ENCODE results near the gene DCX.

DCX gene

DNA sequence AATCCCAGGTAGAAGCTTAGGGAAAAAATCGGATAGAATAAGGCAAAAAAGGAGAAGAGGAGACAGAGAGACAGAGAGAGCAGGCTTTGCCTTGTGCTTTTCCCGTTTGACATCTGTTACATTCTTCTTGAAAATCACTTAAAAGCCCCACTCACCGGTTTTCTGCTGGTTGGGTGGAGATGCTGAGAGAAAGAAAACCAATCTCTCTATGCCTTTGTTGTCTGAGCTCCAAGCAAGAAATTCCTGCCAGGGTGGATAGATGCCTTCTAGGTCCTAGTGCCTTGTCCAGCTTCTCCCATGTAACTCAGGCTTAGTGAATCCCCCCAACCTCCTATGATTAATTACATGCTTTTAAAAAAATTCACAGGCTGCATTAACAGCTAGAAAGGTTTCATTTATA lies at the start of gene DCX:
Gene DCX, minus strand, starts transcription at position 210 of the 400 bp plus-strand sequence. CDS start 1,794 bp downstream, outside the sequence.
- TF ChIP-seq, protein P1, sequence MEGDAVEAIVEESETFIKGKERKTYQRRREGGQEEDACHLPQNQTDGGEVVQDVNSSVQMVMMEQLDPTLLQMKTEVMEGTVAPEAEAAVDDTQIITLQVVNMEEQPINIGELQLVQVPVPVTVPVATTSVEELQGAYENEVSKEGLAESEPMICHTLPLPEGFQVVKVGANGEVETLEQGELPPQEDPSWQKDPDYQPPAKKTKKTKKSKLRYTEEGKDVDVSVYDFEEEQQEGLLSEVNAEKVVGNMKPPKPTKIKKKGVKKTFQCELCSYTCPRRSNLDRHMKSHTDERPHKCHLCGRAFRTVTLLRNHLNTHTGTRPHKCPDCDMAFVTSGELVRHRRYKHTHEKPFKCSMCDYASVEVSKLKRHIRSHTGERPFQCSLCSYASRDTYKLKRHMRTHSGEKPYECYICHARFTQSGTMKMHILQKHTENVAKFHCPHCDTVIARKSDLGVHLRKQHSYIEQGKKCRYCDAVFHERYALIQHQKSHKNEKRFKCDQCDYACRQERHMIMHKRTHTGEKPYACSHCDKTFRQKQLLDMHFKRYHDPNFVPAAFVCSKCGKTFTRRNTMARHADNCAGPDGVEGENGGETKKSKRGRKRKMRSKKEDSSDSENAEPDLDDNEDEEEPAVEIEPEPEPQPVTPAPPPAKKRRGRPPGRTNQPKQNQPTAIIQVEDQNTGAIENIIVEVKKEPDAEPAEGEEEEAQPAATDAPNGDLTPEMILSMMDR (IDR thresholded peaks at IDR 0.05; ENCODE audit: low read depth, low read length) = no peak
- no peak within 1 kb of the TSS for H3K4me3 ChIP-seq (ENCODE audit: low read depth, low read length)

DNA sequence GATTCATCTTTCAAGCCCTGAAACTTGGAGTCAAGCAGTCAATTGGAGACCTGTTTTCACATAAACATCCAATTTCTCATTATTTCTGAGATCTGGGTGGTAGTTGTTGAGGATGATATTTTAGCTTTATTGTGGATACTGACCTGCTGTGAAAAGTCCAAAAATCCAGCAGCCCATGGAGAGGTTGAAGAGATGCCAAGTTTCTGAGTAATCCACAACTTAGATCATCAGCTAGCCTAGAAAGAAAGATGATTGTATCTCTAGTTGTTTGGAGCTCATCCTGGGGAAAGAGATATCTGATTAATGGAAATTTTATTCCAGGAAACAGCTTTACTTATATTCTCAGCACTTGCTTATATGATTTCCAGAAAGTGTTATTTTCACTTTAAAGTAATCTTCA lies 48.6 kb upstream of the DCX start:
- no peak overlapping the region for H3K4me3 ChIP-seq (ENCODE audit: low read depth, low read length)
- TF ChIP-seq, protein P1 (IDR thresholded peaks at IDR 0.05; ENCODE audit: low read depth, low read length) = no peak

DNA sequence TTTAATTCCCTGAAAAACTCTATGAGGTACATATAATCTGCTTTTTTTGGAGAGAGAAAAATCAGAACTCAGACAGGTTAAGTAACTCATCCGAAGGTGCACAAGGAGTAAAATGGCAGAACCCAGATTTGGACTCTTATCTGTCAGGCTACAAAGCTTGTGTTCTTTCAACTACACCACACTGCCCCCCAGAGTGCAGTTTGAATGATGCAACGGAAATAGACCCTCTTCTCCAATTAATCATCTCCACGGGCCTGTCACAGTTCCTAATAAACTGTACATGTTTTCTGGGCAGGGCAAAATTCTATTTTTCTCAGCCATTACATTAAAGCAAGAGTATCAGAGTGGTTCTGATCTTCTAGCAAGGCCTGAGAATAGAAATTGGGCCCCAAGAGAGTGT lies 35.3 kb upstream of the DCX start:
- TF ChIP-seq, protein P1 (IDR thresholded peaks at IDR 0.05; ENCODE audit: low read depth, low read length) = no peak

DNA sequence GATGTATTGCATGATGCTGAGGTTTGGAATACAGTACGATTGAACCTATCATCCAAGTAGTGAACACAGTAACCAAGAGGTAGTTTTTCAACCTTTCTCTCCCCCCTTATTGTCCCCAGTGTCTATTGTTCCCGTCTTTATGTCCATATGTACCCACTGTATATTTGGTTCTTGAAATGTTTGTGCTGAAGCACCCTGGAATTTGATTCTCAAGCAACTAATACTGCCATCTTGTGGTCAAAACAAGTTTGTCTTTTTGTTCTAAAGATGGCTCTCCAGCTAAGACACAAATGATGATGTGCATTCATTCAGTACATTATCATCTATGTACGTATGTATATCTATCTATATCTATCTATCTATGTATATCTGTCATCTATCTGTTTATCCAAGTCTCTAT lies 33.5 kb upstream of the DCX start:
- TF ChIP-seq, protein P1 (IDR thresholded peaks at IDR 0.05; ENCODE audit: low read depth, low read length) = peak; percentile 5; the same call in 1 of the 2 replicates
- no peak overlapping the region for H3K4me3 ChIP-seq (ENCODE audit: low read depth, low read length)

More for the DNA sequence above, 35.3 kb upstream of the DCX start:
- no peak overlapping the region for H3K4me3 ChIP-seq (ENCODE audit: low read depth, low read length)

DNA sequence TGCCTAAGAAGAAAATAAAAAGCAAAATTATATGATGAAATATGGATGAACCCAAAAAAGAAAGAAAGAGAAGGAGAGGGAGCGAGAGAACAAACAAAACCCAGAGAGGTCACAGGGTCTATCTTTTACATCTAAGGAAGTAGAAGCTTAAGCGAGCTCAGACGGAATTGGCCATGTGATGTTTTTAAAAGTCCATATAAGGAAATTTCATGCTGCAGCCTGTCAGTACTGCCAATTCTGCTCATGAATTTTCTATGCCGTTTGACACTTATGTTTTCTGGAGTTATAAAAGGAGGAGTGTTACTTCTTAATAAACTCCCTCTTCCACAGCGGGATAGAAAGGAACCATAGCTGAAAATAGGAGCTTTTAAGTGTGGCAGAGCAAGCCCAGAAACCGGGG lies 32.9 kb upstream of the DCX start:
- no peak overlapping the region for H3K4me3 ChIP-seq (ENCODE audit: low read depth, low read length)
- TF ChIP-seq, protein P1 (IDR thresholded peaks at IDR 0.05; ENCODE audit: low read depth, low read length) = peak; percentile 1; the same call in 1 of the 2 replicates

DNA sequence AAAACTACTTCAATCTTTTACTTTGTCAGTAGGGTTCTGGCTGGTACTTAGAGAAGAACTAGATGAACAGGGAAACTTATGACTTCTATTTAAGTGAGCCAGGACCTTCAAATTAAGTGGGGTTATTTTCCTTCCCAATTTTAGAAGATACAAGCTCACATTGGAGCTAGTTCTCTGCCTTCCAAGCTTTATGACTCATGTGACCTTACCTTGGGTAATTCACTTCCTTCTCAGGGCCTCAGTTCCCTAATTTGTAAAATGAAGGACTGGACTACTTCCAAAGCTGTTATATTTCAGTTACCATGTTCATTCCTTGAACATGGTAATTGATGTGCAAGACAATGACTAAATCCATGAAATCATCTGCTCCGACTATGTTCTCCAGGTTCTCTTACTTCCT lies 32.0 kb upstream of the DCX start:
- H3K4me3 ChIP-seq (ENCODE audit: low read depth, low read length) = no peak overlapping the region
- TF ChIP-seq, protein P1 (IDR thresholded peaks at IDR 0.05; ENCODE audit: low read depth, low read length) = no peak

DNA sequence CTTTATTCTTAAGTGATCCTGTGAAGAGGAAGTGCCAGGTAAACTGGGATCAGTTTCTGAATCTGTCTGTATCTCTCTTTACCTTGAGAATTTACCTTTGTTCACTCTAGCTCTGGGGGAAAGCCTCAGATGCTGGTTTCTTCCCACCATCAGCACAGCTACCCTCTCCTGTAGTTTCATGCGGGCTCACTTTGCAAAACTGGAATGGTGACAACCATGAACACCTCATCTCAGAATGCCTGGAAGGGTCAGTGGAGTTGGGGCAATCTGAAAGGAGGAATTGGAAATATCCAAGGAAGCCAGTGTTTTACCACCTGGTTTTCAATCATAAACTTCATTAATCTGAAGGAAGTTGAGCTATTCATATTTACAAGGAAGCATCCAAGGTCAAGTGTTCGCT lies 30.8 kb upstream of the DCX start:
- H3K4me3 ChIP-seq (ENCODE audit: low read depth, low read length) = no peak overlapping the region
- TF ChIP-seq, protein P1 (IDR thresholded peaks at IDR 0.05; ENCODE audit: low read depth, low read length) = no peak

Data from WI38 (cell line).